GM12878 (cell line): ENCODE results near the gene TLK2. TPM values are rescaled to one million over a fixed set of nuclear protein-coding genes. Genes with fewer than 3 reads are reported as not detected.

Source experiments
- BRCA1 ChIP-seq: IDR thresholded peaks from 2 replicates; pipeline ENCODE4 v1.6.1; 2011; ENCODE audit warnings: low read depth, low read length, improper control_type of control experiment
- CBFB ChIP-seq: IDR thresholded peaks from 2 replicates; pipeline ENCODE4 v1.6.1; 2016; ENCODE audit warnings: antibody characterized with exemption, low read depth
- CREB1 ChIP-seq: IDR thresholded peaks from 2 replicates; pipeline ENCODE4 v1.6.1; 2012; ENCODE audit warnings: low read depth, mild to moderate bottlenecking, inconsistent platforms
- DPF2 ChIP-seq: fragments of 450-650 bp; IDR thresholded peaks from 2 replicates; pipeline ENCODE4 v1.6.1; 2017; ENCODE audit warnings: mild to moderate bottlenecking
- EGR1 ChIP-seq, 2 experiments: IDR thresholded peaks; 1 replicate in 1 of 2; 2 replicates in 1 of 2; pipeline ENCODE4 v1.6.1; 2011 to 2012; ENCODE audit warnings: low read depth in 2 of 2, low read length in 2 of 2, borderline replicate concordance in 1 of 2, mild to moderate bottlenecking in 1 of 2, moderate library complexity in 1 of 2
- ETV6 ChIP-seq, 2 experiments: fragments of 450-650 bp in 1 of 2; IDR thresholded peaks in 1 of 2; conservative IDR thresholded peaks in 1 of 2; 2 replicates each; pipeline ENCODE4 v1.6.1; 2014; ENCODE audit warnings: antibody characterized with exemption in 1 of 2, borderline replicate concordance in 1 of 2, low read depth in 1 of 2, mild to moderate bottlenecking in 1 of 2, moderate library complexity in 1 of 2
- GATAD2B ChIP-seq: fragments of 450-650 bp; conservative IDR thresholded peaks from 2 replicates; pipeline ENCODE4 v1.6.1; 2017; ENCODE audit warnings: low read depth, mild to moderate bottlenecking, moderate library complexity
- IRF4 ChIP-seq: IDR thresholded peaks from 2 replicates; pipeline ENCODE4 v1.6.1; 2011; ENCODE audit warnings: low read depth, low read length
- LARP7 ChIP-seq: fragments of 450-650 bp; IDR thresholded peaks from 2 replicates; pipeline ENCODE4 v1.6.1; 2017; ENCODE audit warnings: mild to moderate bottlenecking
- MTA2 ChIP-seq: fragments of 450-650 bp; IDR thresholded peaks from 2 replicates; pipeline ENCODE4 v1.6.1; 2016; ENCODE audit warnings: low read depth, mild to moderate bottlenecking, moderate library complexity
- MXI1 ChIP-seq: fragments of 150-350 bp; IDR thresholded peaks from 2 replicates; pipeline ENCODE4 v1.6.1; 2011; ENCODE audit warnings: low read depth, mild to moderate bottlenecking, inconsistent platforms, low read length, improper control_type of control experiment
- MYC ChIP-seq: IDR thresholded peaks from 2 replicates; pipeline ENCODE4 v1.6.1; 2011; ENCODE audit warnings: mild to moderate bottlenecking, low read length, moderate library complexity, inconsistent platforms; ENCODE audit not compliant: insufficient read depth, insufficient replicate concordance, insufficient read length, severe bottlenecking
- NBN ChIP-seq: fragments of 450-650 bp; IDR thresholded peaks from 2 replicates; pipeline ENCODE4 v1.6.1; 2016
- NR2F1 ChIP-seq: fragments of 450-650 bp; conservative IDR thresholded peaks from 2 replicates; pipeline ENCODE4 v1.6.1; 2017; ENCODE audit warnings: mild to moderate bottlenecking
- POLR2AphosphoS2 ChIP-seq: IDR thresholded peaks from 2 replicates; pipeline ENCODE4 v1.6.1; 2011; ENCODE audit warnings: low read depth, mild to moderate bottlenecking, low read length, improper control_type of control experiment, moderate library complexity
- RCOR1 ChIP-seq: conservative IDR thresholded peaks from 2 replicates; pipeline ENCODE4 v1.6.1; 2012; ENCODE audit warnings: low read depth, low read length, improper control_type of control experiment
- SIN3A ChIP-seq: IDR thresholded peaks from 2 replicates; pipeline ENCODE4 v1.6.1; 2012; ENCODE audit warnings: low read depth, low read length, improper control_type of control experiment
- STAT3 ChIP-seq: IDR thresholded peaks from 2 replicates; pipeline ENCODE4 v1.6.1; 2011; ENCODE audit warnings: low read depth, low read length, improper control_type of control experiment
- SUZ12 ChIP-seq: fragments of 200-600 bp; sonication (generic); IDR thresholded peaks from one replicate; pipeline ENCODE4 v1.6.1; 2018; ENCODE audit warnings: antibody characterized with exemption, mild to moderate bottlenecking; ENCODE audit not compliant: unreplicated experiment
- TAF1 ChIP-seq: IDR thresholded peaks from 2 replicates; pipeline ENCODE4 v1.6.1; 2011; ENCODE audit warnings: mild to moderate bottlenecking, low read depth, low read length, borderline replicate concordance
- TCF12 ChIP-seq: IDR thresholded peaks from 2 replicates; pipeline ENCODE4 v1.6.1; 2011; ENCODE audit warnings: low read depth, mild to moderate bottlenecking, low read length
- ZBED1 ChIP-seq: IDR thresholded peaks from 2 replicates; pipeline ENCODE4 v1.6.1; 2016; ENCODE audit warnings: borderline replicate concordance
- ZNF217 ChIP-seq: fragments of 450-650 bp; IDR thresholded peaks from 2 replicates; pipeline ENCODE4 v1.6.1; 2017; ENCODE audit warnings: antibody characterized with exemption, mild to moderate bottlenecking
- ZNF24 ChIP-seq: fragments of 450-650 bp; IDR thresholded peaks from 2 replicates; pipeline ENCODE4 v1.6.1; 2017; ENCODE audit warnings: antibody characterized with exemption, mild to moderate bottlenecking
- ZSCAN29 ChIP-seq: fragments of 450-650 bp; IDR thresholded peaks from 2 replicates; pipeline ENCODE4 v1.6.1; 2017; ENCODE audit warnings: mild to moderate bottlenecking, moderate library complexity
- polyA plus RNA-seq, 11 experiments: library from polyadenylated mRNA; depleted of rRNA in 4 of 11; unstranded in 6 of 11; stranded (reverse) in 5 of 11; fragments of >200 nt; fragmentation: Nextera tagmentation in 4 of 11; fragmentation: Illumina TruSeq in 1 of 11; extraction: Ambion mirVana in 4 of 11; extraction: Trizol in 1 of 11; gene quantifications; 1 replicate in 1 of 11; 2 replicates in 10 of 11; pipeline versions ENCODE4 v1.2.1 to v1.2.3, GENCODE V29; 2011 to 2016; ENCODE audit warnings: inconsistent platforms in 2 of 11, missing spikeins in 2 of 11, low read depth in 1 of 11
- total RNA-seq, 4 experiments: library from RNA; depleted of rRNA in 3 of 4; stranded (reverse); fragments of >200 nt in 3 of 4; fragmentation: Illumina TruSeq in 1 of 4; extraction: Trizol in 1 of 4; gene quantifications; 2 replicates each; pipeline versions ENCODE4 v1.2.1 to v1.2.3, GENCODE V29; 2013 to 2021
- TF ChIP-seq, protein P1 (sequence below): fragments of 450-650 bp; IDR thresholded peaks from 2 replicates; pipeline ENCODE4 v1.6.1; 2017; ENCODE audit warnings: mild to moderate bottlenecking, low read depth, inconsistent platforms; ENCODE audit not compliant: poor library complexity, severe bottlenecking
- TF ChIP-seq, protein P2 (sequence below): fragments of 450-650 bp; formaldehyde crosslinking; IDR thresholded peaks from 2 replicates; pipeline ENCODE4 v1.4.0; 2022; ENCODE audit warnings: mild to moderate bottlenecking, moderate library complexity

Gene TLK2
- total and polyA plus RNA-seq, 10 of the 15 experiments (the other 5 are each of a cell fraction or from before 2014, with no cell fraction given), result 12.1 to 51.2 (median 27.5) TPM

DNA sequence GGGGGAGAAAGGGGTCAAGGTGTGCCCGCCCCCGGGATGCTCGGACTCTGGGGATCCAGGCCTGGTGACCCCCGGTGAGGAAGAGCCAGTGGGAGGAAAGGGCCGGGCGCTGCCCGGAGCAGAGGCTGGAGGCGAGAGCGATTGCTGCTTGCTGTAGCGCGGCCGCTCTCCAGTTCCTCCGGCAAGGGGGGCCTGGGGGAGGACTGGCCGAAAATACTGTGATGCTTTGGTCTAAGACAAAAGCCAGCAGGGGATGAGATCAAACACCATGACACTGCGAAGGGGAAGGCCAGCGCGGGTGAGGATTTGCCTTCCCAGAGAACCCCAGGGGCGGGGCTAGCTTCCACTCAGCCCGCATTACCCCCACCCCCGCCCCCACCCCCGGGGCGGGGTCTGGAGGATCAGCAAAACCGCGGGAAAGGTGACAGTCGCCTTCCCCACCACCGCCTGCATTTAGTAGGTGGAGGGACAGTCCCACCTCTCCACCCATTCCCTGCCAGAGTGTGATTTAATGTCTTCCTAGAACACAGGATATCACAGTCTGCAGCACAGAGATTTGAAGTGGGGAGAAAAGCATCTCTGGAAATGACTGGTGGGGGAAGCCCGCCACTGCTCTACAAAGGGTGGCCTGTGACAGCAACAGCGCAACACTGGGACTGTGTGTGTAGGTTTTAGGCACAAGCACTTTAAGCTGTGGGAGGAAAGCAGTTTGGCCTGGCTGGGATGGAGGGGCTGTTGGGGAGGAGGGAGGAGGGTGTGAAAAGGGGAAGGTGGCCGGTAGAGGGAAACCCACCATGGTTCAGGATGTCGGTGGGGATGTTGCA lies 174.6 kb downstream of the TLK2 start (continued):
- TF ChIP-seq, protein P1, sequence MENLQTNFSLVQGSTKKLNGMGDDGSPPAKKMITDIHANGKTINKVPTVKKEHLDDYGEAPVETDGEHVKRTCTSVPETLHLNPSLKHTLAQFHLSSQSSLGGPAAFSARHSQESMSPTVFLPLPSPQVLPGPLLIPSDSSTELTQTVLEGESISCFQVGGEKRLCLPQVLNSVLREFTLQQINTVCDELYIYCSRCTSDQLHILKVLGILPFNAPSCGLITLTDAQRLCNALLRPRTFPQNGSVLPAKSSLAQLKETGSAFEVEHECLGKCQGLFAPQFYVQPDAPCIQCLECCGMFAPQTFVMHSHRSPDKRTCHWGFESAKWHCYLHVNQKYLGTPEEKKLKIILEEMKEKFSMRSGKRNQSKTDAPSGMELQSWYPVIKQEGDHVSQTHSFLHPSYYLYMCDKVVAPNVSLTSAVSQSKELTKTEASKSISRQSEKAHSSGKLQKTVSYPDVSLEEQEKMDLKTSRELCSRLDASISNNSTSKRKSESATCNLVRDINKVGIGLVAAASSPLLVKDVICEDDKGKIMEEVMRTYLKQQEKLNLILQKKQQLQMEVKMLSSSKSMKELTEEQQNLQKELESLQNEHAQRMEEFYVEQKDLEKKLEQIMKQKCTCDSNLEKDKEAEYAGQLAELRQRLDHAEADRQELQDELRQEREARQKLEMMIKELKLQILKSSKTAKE, result peak; percentile 98
- no peak for TF ChIP-seq SIN3A
- no peak for TF ChIP-seq BRCA1
- peak; percentile 86; the same call in 1 of the 2 replicates for TF ChIP-seq ZBED1
- TF ChIP-seq NBN, result peak; percentile 55; the same call in 1 of the 2 replicates
- TF ChIP-seq EGR1 (IDR thresholded peaks at IDR 0.05; ENCODE audit: borderline replicate concordance in 1 of 2, low read depth in 2 of 2, low read length in 2 of 2), result no peak
- TF ChIP-seq, protein P2, sequence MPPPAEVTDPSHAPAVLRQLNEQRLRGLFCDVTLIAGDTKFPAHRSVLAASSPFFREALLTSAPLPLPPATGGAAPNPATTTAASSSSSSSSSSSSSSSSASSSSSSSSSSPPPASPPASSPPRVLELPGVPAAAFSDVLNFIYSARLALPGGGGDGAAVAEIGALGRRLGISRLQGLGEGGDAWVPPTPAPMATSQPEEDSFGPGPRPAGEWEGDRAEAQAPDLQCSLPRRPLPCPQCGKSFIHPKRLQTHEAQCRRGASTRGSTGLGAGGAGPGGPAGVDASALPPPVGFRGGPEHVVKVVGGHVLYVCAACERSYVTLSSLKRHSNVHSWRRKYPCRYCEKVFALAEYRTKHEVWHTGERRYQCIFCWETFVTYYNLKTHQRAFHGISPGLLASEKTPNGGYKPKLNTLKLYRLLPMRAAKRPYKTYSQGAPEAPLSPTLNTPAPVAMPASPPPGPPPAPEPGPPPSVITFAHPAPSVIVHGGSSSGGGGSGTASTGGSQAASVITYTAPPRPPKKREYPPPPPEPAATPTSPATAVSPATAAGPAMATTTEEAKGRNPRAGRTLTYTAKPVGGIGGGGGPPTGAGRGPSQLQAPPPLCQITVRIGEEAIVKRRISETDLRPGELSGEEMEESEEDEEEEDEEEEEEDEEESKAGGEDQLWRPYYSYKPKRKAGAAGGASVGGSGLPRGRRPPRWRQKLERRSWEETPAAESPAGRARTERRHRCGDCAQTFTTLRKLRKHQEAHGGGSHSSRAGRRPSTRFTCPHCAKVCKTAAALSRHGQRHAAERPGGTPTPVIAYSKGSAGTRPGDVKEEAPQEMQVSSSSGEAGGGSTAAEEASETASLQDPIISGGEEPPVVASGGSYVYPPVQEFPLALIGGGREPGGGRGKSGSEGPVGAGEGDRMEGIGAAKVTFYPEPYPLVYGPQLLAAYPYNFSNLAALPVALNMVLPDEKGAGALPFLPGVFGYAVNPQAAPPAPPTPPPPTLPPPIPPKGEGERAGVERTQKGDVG, result no peak
- TF ChIP-seq CBFB, result peak; percentile 72; the same call in 1 of the 2 replicates
- TF ChIP-seq MXI1, result no peak
- TF ChIP-seq ZNF217, result peak; percentile 99
- no peak for TF ChIP-seq STAT3
- TF ChIP-seq RCOR1, result peak; percentile 92; the same call in 1 of the 2 replicates
- TF ChIP-seq ZNF24, result no peak
- TF ChIP-seq MYC, result no peak
- peak; percentile 89 for TF ChIP-seq DPF2
- TF ChIP-seq SUZ12, result no peak
- no peak for TF ChIP-seq LARP7
- peak; percentile 58 for TF ChIP-seq CREB1
- TF ChIP-seq TCF12, result peak; percentile 59; the same call in 1 of the 2 replicates
- peak in 1 of 2 experiments; percentile 70; a peak in 2 of 4 replicates for TF ChIP-seq ETV6 (conservative IDR thresholded peaks at IDR 0.05 in 1 of 2, IDR thresholded peaks at IDR 0.05 in 1 of 2; ENCODE audit: borderline replicate concordance in 1 of 2, low read depth in 1 of 2)
- 0 out of 2 replicates have a peak, but pooled peaks have one; percentile 32 for TF ChIP-seq GATAD2B
- peak; percentile 99 for TF ChIP-seq IRF4
- no peak for TF ChIP-seq ZSCAN29
- TF ChIP-seq TAF1, result no peak
- no peak for TF ChIP-seq POLR2AphosphoS2
- peak; percentile 72 for TF ChIP-seq MTA2
- TF ChIP-seq NR2F1, result peak; percentile 87
